NCI-H2081 (cell line): ENCODE results near the gene ACAD9.
"Not testable (repeated sequence)": the region's sequence is repeated elsewhere in the genome, so short reads cannot be mapped to it uniquely, and the experiment has no call there.

Experiments
- DNase-seq, 2 experiments: peaks; one replicate each; lab custom pipeline; 2025; lab: John Stamatoyannopoulos, UW

ACAD9 gene

DNA sequence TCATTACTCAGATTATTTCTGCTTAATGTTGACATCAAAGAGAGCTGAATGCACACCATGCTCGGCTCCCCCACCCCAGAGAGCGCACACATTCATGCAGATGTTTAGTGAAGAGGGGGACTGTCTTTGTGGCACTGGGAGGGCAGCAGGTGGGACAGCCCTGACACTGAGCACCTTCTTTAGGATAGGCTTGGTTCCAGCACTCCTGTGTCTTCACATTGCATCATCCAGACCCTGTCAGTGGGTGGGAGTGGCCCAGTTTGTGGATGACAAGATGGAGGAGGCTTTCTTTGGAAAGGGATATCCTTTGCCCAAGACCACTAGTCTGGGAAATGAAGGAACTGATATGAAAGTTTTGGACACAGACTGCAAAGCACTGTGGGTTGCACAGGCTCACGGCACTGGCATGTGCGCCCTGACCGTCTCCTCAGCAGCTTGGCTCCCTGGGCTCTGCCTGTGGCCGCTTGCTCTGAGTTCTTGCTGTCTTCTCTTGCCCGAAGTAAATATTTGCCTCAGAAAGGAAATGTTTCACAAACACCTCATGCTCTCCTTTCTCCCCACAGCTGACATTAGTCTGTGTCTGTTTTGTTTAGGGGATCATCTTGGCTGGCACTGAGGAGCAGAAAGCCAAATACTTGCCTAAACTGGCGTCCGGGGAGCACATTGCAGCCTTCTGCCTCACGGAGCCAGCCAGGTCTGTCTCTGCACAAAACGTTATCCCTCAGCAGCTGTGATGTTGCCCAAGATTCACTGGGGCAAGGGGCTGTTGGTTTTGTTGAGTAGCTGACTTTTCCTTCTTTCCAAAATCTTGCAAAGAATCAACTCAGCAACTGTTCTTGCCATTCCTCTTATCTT lies 16.6 kb downstream of the ACAD9 start:
- DNase-seq = no peak

DNA sequence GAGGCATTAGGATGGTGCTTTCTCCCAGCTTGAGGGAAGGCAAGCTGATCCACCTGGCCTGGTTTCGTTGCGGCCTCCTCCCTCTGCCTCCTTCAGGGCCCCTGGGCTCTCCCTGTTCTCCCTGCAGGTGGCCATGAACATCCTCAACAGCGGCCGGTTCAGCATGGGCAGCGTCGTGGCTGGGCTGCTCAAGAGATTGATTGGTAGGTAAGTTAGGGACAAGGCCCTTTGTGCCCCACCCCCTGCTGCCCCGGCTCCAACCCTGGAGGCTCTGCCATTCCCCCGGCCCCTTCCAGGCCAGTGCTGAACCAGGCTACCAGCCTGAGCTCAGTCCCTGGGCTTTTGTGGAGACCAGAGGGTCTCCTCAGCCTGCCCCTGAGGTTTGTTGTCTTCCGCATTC lies 23.0 kb downstream of the ACAD9 start:
- DNase-seq = no peak

DNA sequence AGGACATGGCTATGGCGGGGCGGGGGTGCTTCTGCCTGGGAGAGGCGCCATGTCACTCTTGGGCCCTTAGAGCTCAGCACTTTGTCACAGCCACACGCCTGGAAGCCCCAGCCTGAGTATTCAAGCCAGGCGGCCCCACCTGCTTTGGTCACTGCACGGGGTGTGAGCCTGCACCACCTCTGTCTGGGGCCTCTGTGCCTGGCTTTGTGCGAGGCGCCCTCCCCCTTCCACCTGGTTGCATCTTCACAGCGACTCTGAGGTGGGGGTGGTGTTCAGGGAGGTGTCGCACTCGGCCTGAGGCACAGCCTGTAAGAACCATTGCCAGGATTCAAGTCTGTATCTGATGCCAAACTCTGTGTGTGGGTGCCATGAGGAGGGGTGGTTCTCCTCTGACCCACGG lies 24.1 kb downstream of the ACAD9 start:
- DNase-seq = no peak

DNA sequence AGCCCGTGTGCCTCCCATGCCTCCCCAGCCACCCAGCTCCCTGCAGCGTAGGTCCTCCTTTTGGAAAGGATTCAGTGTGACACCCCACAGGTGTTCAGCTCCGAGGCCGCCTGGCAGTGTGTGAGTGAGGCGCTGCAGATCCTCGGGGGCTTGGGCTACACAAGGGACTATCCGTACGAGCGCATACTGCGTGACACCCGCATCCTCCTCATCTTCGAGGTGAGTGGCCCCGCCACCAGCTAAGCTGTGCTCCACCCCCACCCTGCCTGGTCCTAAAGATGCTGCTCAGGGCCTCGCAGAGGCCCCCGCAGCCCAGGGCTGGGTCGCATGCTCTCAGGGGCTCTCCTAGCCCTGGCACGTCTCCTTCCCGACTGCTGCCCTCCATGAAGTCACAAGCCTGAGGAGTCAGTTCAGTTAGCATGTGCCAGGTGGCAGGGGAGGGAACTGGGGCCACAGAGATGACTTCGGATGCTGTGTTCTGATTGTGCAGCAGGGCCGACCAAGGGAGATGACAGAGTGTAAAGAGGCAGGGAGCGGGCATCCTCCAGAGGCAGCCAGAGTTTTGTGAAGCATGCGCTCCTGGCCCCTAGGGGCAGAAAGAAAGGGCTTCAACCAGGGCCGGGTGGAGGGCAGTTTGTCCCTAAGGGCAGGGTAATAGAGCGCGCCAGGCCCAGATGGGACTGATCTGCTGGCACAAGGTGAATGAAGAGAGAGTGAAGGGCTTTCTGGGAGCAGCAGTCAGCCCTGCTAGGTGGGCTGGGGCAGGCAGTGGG lies 26.8 kb downstream of the ACAD9 start:
- DNase-seq = no peak

DNA sequence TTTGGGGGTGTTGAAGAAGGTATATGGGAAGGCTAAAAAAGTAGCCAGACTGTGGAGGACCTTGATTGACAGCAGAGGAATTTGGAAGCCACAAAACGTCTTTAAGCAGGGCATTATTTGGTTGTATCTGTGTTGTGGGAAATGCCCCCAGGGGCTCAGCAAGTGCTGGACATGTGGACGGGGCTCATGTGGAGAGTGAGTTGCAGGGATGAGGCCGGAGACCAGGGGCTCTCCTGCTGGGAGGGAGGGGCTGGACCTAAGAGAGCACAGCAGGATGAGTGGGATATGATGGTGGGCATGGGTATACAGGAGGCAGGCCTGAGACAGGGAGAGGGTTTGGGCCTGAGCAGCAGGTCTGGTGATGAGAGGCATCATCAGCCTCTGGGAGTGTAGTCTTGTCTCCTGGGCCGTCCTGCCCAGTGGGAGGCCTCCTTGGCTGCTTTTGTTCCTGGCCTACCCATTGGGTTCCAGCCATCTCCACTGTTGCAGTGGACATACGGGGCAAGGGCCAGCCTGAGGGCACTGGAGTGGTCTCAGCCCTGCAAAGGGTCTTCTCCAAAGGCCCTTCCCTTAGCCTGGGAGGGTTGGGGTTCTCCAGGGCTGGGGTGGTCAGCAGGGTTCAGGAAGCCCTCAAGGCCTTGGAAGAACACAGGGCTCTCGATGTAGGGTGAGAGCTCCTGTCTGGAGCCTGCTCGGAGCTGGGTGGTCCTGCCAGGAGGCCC lies 27.5 kb downstream of the ACAD9 start:
- no peak for DNase-seq

DNA sequence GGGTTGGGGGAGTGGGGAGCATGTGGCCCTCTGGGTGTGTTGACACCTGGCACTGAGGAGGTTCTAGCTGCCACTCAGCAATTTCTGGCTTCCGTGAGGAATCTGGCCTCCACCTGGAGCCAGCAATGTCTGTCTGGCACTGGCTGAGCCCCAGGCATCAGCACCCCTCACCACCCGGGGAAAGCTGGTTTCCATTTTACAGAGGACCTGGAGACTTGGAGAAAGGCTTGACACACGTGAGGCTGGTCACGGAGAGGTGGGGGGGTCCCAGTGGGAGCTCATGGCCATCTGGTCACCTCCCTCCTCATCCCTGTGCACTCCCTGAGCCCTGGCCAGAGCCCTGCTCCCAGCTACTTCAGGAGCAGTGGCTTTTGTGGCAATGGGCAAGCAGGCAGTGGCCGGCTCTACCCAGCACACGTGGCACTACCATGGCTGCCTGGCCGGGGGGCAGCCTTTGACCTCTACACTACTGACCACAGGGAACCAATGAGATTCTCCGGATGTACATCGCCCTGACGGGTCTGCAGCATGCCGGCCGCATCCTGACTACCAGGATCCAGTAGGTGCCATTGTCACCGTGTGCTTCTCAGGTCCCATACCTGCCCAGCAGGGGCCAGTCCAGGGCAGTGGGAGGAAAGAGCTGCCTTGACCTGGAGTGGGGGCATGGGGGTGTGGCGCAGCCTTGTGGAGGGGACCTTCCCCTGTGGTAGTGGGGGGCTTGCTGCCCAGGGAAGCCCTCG lies 28.5 kb downstream of the ACAD9 start:
- DNase-seq = no peak

DNA sequence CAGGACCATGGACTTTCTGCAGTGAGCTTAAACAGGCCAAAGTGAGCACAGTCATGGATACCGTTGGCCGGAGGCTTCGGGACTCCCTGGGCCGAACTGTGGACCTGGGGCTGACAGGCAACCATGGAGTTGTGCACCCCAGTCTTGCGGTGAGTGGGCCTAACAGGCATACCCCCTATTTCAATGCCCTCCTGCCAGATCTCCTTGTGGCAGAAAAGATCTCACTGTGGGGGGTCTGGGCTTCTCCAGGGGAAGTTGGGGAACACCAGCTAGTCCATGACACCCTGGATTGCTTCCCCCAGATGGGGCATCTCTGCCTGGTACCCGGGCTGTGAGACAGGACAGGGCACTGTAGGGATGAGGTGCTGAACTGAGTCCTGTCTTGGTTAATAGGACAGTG lies 29.5 kb downstream of the ACAD9 start:
- DNase-seq = no peak

DNA sequence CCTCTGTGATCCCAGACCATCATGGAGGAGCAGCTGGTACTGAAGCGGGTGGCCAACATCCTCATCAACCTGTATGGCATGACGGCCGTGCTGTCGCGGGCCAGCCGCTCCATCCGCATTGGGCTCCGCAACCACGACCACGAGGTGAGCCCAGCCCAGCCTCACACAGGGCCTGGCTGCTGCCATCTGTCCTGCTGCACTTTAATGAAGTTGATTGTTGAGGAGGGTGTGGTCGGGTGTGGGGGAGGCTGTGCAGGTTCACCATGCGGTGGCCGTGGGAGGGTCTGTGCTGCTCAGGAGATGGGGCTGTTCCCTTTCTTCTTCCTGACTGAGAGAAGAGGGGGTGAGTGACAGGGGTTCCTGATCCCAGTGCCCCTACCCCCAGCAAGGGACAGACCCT lies 30.6 kb downstream of the ACAD9 start:
- no peak for DNase-seq

DNA sequence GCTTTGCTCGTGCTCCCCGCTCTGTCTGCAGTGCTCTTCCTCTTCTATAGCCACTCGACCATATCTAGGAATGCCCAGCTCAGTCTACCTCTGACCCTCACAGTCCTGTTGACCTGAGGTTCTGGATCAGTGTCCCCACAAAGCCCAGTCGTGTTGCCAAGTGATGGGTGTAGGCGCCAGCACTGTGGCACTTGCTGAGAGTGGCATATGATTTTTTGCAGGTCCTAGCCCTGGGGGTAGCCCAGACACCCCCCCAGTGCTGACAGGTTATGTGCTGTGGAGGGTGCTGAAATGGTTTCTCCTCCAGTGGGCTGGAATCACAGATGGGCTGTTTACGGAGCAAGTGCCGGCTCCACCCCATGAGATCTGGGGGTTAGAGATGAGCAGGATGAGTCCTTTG lies 32.5 kb downstream of the ACAD9 start:
- DNase-seq = no peak

DNA sequence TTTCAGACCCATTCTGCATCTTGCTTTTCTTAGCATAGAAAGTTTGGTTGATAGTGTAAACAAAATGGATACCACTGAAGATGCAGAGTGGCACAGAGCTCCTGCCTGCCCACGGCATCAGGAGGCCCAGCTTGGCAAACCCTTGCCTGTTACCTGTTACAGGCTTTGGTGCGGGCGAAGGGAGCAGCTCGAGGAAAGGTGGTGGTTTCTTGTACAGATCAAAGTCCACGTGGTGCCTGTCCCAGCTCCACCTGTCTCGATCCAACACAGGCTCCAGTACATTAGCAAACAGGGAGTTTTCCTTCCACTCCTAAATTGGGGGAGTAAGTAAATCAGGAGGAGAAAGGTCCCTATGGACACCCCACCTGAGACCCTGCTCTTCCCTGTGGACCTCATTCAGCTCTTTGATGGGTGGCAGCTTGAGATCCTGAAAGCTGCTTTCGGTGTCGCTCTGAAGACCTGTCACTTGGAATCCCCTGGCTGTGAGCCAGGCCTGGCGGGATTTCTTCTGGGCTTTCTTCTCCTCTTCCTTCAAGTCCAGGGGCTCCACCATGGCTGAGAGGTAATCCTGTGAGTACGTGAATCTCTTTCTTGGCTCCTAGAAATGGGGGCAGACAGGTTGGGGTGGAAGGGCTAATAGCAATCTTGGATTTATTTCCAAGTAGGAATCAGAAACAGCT lies 35.7 kb downstream of the ACAD9 start:
- no peak for DNase-seq

DNA sequence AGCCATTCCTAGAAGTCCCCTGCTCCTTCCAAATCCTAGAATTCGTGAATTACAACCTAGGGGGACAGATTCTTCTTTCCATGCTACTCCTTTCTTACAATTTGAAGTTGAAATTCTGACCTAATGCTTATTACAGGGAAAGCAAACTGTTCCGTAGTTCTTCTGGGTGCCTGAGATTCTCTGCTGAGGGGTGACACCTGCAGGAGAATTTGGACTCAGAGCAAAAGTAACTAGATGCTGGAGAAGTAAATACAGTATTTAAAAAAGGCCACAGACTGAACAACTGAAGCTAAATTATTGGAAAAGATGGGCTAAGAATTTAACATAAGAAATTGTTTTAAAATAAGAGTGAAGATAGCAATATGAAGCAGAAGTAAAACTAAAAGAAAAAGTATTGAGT lies 37.9 kb downstream of the ACAD9 start:
- no peak for DNase-seq

DNA sequence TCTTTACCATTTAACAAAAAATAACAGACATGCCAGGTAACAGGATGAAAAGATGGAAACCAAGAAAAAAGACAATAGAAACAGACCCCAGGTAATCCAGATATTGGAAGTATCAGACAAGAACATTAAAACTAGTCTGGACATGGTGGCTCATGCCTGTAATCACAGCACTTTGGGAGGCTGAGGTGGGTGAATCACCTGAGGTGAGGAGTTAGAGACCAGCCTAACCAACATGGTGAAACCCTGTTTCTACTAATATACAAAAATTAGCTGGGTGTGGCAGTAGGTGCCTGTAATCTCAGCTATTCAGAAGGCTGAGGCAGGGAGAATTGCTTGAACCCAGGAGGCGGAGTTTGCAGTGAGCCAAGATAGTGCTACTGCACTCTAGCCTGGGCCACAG lies 40.6 kb downstream of the ACAD9 start:
- no peak for DNase-seq

DNA sequence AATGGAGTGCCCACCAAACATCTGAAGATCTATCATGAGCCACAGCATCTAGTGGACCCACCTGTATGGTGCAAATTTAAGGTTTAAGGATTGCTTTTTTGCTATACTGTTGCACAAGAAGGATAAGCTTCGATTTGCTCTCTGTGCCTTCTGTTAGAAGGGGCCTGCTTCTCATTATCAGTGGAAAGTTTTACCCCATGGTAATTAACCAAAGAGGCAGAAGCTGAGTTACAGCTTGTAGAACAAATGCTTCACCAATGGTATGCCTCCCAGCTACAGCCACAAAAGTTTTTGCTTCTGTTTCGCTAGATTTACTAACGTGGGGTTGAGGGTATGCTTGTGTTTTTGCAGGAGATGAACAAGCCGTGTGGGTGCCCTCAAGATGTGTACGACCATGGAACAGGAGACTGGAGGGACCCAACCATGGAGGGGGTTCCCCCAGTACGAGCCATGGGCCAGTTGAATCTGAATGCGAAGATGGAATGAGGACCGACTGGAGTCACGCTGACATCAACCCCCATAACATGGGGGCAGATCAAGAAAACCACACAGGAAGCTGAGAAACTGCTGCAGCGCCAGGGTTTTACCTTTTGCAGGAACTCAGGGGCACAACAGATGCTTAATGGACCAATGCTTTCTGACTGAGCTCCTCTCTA lies 43.5 kb downstream of the ACAD9 start:
- DNase-seq = no peak

DNA sequence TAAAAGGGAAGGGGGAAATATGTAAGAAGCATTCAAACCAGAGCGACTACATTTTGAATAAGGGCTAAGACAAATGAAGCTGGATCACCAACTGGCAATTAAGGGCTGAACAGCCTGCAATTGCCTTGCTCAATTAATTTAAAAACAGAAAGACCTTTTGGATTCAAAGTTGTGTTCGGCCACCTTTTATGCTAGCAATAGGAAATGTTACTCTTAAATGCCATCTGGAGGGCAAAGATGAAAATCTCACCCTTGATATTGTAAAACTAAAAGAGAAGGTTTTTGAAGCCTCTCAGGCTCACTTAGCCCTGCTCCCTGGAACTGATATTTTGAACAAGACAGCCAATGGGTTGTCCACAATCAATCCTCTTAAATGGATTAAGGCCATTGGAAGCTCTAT lies 44.2 kb downstream of the ACAD9 start:
- no peak for DNase-seq

DNA sequence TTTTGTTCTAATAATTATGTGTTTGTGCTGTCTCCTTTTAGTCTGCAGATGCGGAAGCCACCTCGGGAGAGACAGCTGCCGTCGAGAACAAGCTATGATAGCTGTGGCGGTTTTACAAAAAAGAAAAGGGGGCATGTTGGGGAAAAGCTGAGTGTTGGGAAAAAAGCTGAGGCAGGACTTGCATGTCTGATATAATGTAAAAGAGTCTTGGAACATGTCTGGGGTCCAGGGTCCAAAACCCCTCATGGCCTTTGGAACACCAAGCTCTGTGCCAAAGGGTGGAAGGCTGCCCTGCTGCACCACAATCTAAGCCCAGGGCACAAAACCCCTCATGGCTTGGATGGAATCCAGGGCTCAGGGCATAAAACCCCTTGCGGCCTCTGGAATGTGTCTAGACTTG lies 44.6 kb downstream of the ACAD9 start:
- DNase-seq = not testable (repeated sequence)

DNA sequence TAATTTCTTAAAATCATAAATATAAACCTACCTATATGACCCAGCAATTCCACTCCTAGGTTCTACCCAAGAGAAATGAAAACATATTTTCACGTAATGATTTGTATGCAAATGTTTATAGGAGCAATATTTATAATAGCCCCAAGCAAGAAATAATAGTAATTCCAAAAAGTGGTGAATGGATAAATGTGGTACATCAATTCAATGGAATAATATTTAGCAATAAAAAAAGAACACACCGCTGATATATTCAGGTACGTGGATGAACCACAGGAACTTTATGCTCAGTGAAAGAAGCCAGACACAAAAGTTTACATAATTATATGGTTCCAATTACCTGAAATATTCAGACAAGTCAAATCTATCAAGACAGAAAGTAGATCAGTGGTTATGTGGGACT lies 49.9 kb downstream of the ACAD9 start:
- no peak for DNase-seq

DNA sequence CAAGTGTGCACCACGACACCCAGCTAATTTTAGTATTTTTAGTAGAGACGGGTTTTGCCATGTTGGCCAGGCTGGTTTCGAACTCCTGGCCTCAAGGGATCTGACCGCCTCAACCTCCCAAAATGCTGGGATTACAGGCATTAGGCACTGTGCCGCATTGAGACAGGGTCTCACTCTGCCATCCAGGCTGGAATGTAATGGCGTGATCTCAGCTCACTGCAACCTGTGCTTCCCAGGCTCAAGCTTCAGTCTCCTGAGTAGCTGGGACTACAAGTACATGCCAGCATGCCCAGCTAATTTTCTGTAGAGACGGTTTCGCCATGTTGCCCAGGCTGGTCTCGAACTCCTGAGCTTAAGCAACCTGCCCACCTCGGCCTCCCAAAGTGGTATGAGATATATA lies 51.6 kb downstream of the ACAD9 start:
- no peak for DNase-seq

DNA sequence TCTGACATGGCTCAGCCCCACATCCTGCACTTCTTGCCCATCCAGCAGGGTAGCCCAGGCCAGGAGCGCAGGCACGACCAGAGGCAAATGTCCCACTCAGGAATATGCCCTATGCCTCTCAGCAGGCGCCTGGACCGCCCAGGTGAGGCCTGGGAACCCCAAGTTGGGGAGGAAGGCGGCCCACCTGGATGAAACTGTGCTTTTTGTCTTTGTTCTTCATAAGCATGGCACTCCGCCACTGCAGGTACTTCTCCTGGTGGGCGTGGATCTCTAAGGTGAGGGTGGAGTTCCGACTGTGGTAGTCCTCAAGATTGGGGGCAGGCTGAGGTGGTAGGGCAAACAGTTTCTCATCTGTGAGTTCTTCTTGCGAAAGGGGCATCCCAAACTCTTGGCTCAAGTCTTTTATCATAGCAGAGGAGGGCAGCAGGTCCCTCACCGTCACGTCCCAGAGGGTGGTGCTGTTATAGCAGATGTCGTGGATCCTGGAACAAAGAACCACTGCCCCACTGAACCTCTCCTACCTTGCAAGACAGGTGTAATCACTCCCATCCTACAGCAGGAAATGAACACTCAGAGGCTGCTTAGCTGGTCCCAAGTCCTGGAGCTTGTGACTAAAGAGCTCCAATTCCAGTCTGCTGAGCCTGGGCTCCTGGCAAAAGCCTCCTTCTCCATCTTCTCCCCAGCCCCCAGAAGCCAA lies 53.2 kb downstream of the ACAD9 start:
- no peak for DNase-seq

DNA sequence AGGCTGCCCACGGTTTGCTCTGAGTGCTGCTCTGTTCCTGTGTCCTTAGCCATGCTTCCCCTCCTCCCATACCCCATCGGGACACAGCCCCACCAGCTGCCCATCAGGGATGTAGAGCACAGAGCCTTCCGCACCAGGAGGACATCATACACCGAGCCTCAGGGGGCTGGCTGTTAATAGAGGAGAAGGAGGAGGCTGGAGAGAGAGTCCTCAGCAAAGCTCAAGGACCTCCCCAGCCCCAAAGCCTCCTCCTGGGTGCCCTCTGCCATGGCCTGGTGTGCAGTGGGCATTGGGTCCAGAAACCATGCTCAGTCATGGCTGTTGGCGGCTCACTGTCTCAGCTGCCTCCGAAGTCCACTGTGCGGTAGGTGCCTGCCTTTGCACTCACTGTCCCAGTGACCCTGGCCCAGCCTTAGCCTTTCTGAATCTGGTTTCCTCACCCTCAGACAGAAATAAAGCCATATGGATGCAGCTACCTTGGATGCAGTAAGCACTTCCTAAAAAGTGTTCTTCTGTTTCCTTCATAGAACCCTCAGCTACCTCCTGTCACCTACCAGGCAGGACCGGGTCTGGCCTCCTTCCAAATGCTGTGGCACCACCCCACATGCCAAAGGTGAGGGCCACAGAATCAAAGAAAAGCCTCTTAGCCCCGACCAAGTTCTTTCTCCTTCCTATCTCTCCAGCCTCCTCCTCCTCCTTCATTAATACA lies 53.9 kb downstream of the ACAD9 start:
- DNase-seq = no peak

DNA sequence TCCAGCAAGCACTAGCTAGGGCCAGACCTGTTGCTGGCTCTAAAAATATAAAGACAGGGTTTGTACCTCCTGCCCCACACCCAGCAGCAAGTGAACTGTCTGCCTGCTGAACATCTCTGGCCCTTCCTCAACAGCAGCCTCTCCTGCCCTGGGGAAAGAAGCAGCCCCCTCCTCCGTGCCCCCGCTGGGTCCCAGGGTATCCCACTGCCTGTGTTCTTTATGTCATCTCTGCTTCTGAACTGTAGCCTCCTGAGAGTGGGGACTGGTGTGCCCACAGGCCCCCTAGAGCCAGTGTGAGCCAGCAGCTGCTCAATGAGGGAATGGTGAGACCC lies 54.5 kb downstream of the ACAD9 start:
- DNase-seq = no peak
